Spleen (tissue), 11 donors: ENCODE results near the gene COL4A1. TPM values are rescaled to one million over a fixed set of nuclear protein-coding genes. Genes with fewer than 3 reads are reported as not detected.
A peak's percentile ranks its signal among the peaks of the same experiment; 100 is the strongest.

Source experiments
- DNase-seq: peaks from one replicate; pipeline ENCODE4 v3.0.0-alpha.2; 2020
- H3K27ac ChIP-seq, 8 donors: fragments of 200-600 bp; sonication (generic) in 7 of 8; 1 replicate in 4 of 8; 2 replicates in 4 of 8; pipeline versions ENCODE4 v1.5.0 to v1.8.0; 2016 to 2021; ENCODE audit warnings: inconsistent platforms in 4 of 8, mild to moderate bottlenecking in 4 of 8, moderate library complexity in 1 of 8
- H3K27me3 ChIP-seq, 7 donors: fragments of 200-600 bp; sonication (generic) in 6 of 7; replicated peaks in 1 of 7; 1 replicate in 4 of 7; 2 replicates in 3 of 7; pipeline versions ENCODE4 v1.5.0 to v1.8.0; 2016 to 2021; ENCODE audit warnings: inconsistent platforms in 3 of 7, mild to moderate bottlenecking in 1 of 7
- H3K36me3 ChIP-seq, 6 donors: fragments of 200-600 bp; sonication (generic) in 5 of 6; 1 replicate in 4 of 6; 2 replicates in 2 of 6; pipeline versions ENCODE4 v1.5.0 to v1.8.0; 2016 to 2021; ENCODE audit warnings: inconsistent platforms in 2 of 6
- H3K4me1 ChIP-seq, 6 donors: fragments of 200-600 bp; sonication (generic) in 5 of 6; 1 replicate in 3 of 6; 2 replicates in 3 of 6; pipeline versions ENCODE4 v1.5.0 to v1.8.0; 2016 to 2021; ENCODE audit warnings: inconsistent platforms in 3 of 6
- H3K4me3 ChIP-seq, 8 donors: fragments of 200-600 bp; sonication (generic) in 7 of 8; 1 replicate in 4 of 8; 2 replicates in 4 of 8; pipeline versions ENCODE4 v1.5.0 to v1.8.0; 2016 to 2021; ENCODE audit warnings: inconsistent platforms in 4 of 8, mild to moderate bottlenecking in 4 of 8, moderate library complexity in 2 of 8
- H3K9me3 ChIP-seq, 8 donors: fragments of 200-600 bp; sonication (generic) in 7 of 8; 1 replicate in 4 of 8; 2 replicates in 4 of 8; pipeline versions ENCODE4 v1.5.0 to v1.8.0; 2016 to 2021; ENCODE audit warnings: inconsistent platforms in 4 of 8
- CTCF ChIP-seq, 11 experiments: fragments of 200-600 bp in 7 of 11; fragments of 450-650 bp in 4 of 11; sonication (generic) in 4 of 11; IDR thresholded peaks in 8 of 11; conservative IDR thresholded peaks in 3 of 11; 1 replicate in 7 of 11; 2 replicates in 4 of 11; pipeline versions ENCODE4 v1.4.0 to v1.8.0; 2016 to 2021; ENCODE audit warnings: antibody characterized with exemption in 11 of 11, inconsistent platforms in 4 of 11, mild to moderate bottlenecking in 1 of 11
- POLR2A ChIP-seq, 3 donors: fragments of 450-650 bp; IDR thresholded peaks; one replicate each; pipeline ENCODE4 v1.5.1; 2017; ENCODE audit warnings: antibody characterized with exemption in 3 of 3, mild to moderate bottlenecking in 1 of 3
- POLR2AphosphoS5 ChIP-seq, 3 donors: sonication (generic); formaldehyde crosslinking; IDR thresholded peaks; one replicate each; pipeline ENCODE4 v1.5.1; 2017; ENCODE audit warnings: antibody characterized with exemption in 3 of 3
- WGBS, 5 donors: extraction: QIAGEN DNeasy Blood & Tissue Kit in 3 of 5; methylation state at CpG; one replicate each; pipeline versions ENCODE4 v1.1.5 to v1.1.7; 2013 to 2018; 5-methylcytosine and 5-hydroxymethylcytosine counted together
- intact Hi-C: fragments of 100-400 bp; cut with DNase I; formaldehyde crosslinking; loops from one replicate; pipeline ENCODE4 v1.15.0; 2023; ENCODE audit warnings: low total_unique reads
- polyA plus RNA-seq, 3 donors: library from polyadenylated mRNA; stranded (reverse); fragments of 200-250 nt; gene quantifications; one replicate each; pipeline ENCODE4 v1.2.1, GENCODE V29; 2013
- total RNA-seq, 7 donors: library from RNA; depleted of rRNA in 3 of 7; stranded (reverse); fragments of >200 nt in 3 of 7; fragmentation: NEBNext Ultra II Directional in 4 of 7; extraction: Animal tissue kit (Norgen Biotek cat#: 25700) in 4 of 7; gene quantifications; one replicate each; pipeline versions ENCODE4 v1.1.0 to v1.2.1, GENCODE V29; 2016 to 2021
- donor health status: healthy with polysubstance abuse.
- donor health status: DM: no; HTN: no; CAD: no; lungs with moderate emphysema.
- donor health status: DM: no; HTN: no; CAD: no.
- donor health status: Bipolar disorder and iron deficiency.
- donor health status: healthy.
- donor health status: DM: no; HTN: no; CAD: no.
- donor health status: DM: yes; HTN: yes; CAD: no.

The COL4A1 gene
- total and polyA plus RNA-seq, 10 donors: 37.9 to 959 (median 340) TPM

GRCh38 chr13:110176431-110176830 is 130.5 kb downstream of the COL4A1 start:
- peaks cover 0 to 24% (median 17%) of the 10 kb centered on the region in 8 donors for H3K9me3 ChIP-seq
- no peak overlapping the region for H3K4me3 ChIP-seq
- DNase-seq: no peak
- 89 to 97% (median 92%) methylated on average over 7 of the region's 7 CpGs for WGBS, 5 donors
- H3K27me3 ChIP-seq: no peaks in the 10 kb centered on the region
- no peak overlapping the region for H3K27ac ChIP-seq
- intact Hi-C loops: no loop called here
- H3K4me1 ChIP-seq: no peaks in the 10 kb centered on the region
- no peak for TF ChIP-seq POLR2A (IDR thresholded peaks at IDR 0.05)
- no peak for TF ChIP-seq CTCF (IDR thresholded peaks at IDR 0.05 in 8 of 11, conservative IDR thresholded peaks at IDR 0.05 in 3 of 11)
- TF ChIP-seq POLR2AphosphoS5 (IDR thresholded peaks at IDR 0.05): no peak
- peaks cover 0 to 100% (median 45%) of the 10 kb centered on the region in 6 donors for H3K36me3 ChIP-seq

- DNase-seq: no peak
- no peak overlapping the region for H3K27ac ChIP-seq
- no peaks in the 10 kb centered on the region for H3K27me3 ChIP-seq
- H3K36me3 ChIP-seq: peaks cover 0 to 99% (median 38%) of the 10 kb centered on the region in 6 donors
- no peaks in the 10 kb centered on the region for H3K4me1 ChIP-seq
- intact Hi-C loops: no loop called here
- H3K9me3 ChIP-seq: peaks cover 0 to 24% (median 17%) of the 10 kb centered on the region in 8 donors
- H3K4me3 ChIP-seq: no peak overlapping the region
- TF ChIP-seq CTCF (IDR thresholded peaks at IDR 0.05 in 8 of 11, conservative IDR thresholded peaks at IDR 0.05 in 3 of 11) (no peak), POLR2AphosphoS5 (IDR thresholded peaks at IDR 0.05) (no peak), POLR2A (IDR thresholded peaks at IDR 0.05) (no peak)
Measured at GRCh38 chr13:110173247-110173818, 133.6 kb downstream of the COL4A1 start.

GRCh38 chr13:110170882-110171281 is 136.1 kb downstream of the COL4A1 start:
- WGBS, 5 donors: 73 to 86% (median 81%) methylated on average over 9 of the region's 9 CpGs
- no peaks in the 10 kb centered on the region for H3K27me3 ChIP-seq
- no peak for TF ChIP-seq POLR2AphosphoS5 (IDR thresholded peaks at IDR 0.05)
- no peak for TF ChIP-seq POLR2A (IDR thresholded peaks at IDR 0.05)
- TF ChIP-seq CTCF (IDR thresholded peaks at IDR 0.05 in 8 of 11, conservative IDR thresholded peaks at IDR 0.05 in 3 of 11): no peak
- no peaks in the 10 kb centered on the region for H3K4me1 ChIP-seq
- no peak overlapping the region for H3K27ac ChIP-seq
- no peak for DNase-seq
- H3K4me3 ChIP-seq: no peak overlapping the region
- H3K9me3 ChIP-seq: peaks cover 0 to 24% (median 17%) of the 10 kb centered on the region in 8 donors
- peaks cover 0 to 99% (median 25%) of the 10 kb centered on the region in 6 donors for H3K36me3 ChIP-seq
- intact Hi-C loops: no loop called here

GRCh38 chr13:110170020-110170790 is 136.8 kb downstream of the COL4A1 start:
- intact Hi-C loops: no loop called here
- no peak for TF ChIP-seq POLR2A (IDR thresholded peaks at IDR 0.05)
- TF ChIP-seq CTCF (IDR thresholded peaks at IDR 0.05 in 8 of 11, conservative IDR thresholded peaks at IDR 0.05 in 3 of 11): no peak
- TF ChIP-seq POLR2AphosphoS5 (IDR thresholded peaks at IDR 0.05): peak in 1 of 3 donors; percentile 48
- Histone ChIP-seq H3K4me1 (no peaks in the 10 kb centered on the region), H3K36me3 (peaks cover 0 to 99% (median 27%) of the 10 kb centered on the region in 6 donors), H3K27ac (peak overlapping the region in 1 of 8 donors; percentile 26), H3K9me3 (peaks cover 0 to 24% (median 17%) of the 10 kb centered on the region in 8 donors), H3K4me3 (no peak overlapping the region), H3K27me3 (no peaks in the 10 kb centered on the region)
- no peak for DNase-seq
- WGBS, 5 donors: 84 to 89% (median 87%) methylated on average over 20 of the region's 20 CpGs
